ENCODE measurements around the gene C1orf226. TPM values are rescaled to one million over a fixed set of nuclear protein-coding genes. Genes with fewer than 3 reads are reported as not detected.

The C1orf226 gene
- total RNA-seq, 1 donor, result 0.09 TPM

GRCh38 chr1:162383091-162383490, 1.6 kb downstream of the C1orf226 start:
- no peak for DNase-seq (ENCODE audit: low read depth)
- no peak for TF ChIP-seq CTCF (IDR thresholded peaks at IDR 0.05; ENCODE audit: insufficient read depth, low read length)
- H3K4me3 ChIP-seq (ENCODE audit: low read depth, low read length), result no peak overlapping the region

GRCh38 chr1:162383516-162383915, 2.0 kb downstream of the C1orf226 start:
- H3K4me3 ChIP-seq (ENCODE audit: low read depth, low read length), result no peak overlapping the region
- no peak for TF ChIP-seq CTCF (IDR thresholded peaks at IDR 0.05; ENCODE audit: insufficient read depth, low read length)
- DNase-seq (ENCODE audit: low read depth), result no peak

- TF ChIP-seq CTCF (IDR thresholded peaks at IDR 0.05; ENCODE audit: insufficient read depth, low read length), result no peak
- DNase-seq (ENCODE audit: low read depth), result no peak
- H3K4me3 ChIP-seq (ENCODE audit: low read depth, low read length), result no peak overlapping the region
Observed at GRCh38 chr1:162384116-162384515, 2.6 kb downstream of the C1orf226 start.

- no peak overlapping the region for H3K4me3 ChIP-seq (ENCODE audit: low read depth, low read length)
- no peak for TF ChIP-seq CTCF (IDR thresholded peaks at IDR 0.05; ENCODE audit: insufficient read depth, low read length)
- DNase-seq (ENCODE audit: low read depth), result no peak
Observed at GRCh38 chr1:162384601-162385279, 3.2 kb downstream of the C1orf226 start.

GRCh38 chr1:162385280-162385623, 3.7 kb downstream of the C1orf226 start:
- TF ChIP-seq CTCF (IDR thresholded peaks at IDR 0.05; ENCODE audit: insufficient read depth, low read length), result no peak

GRCh38 chr1:162385702-162386101, 4.2 kb downstream of the C1orf226 start:
- DNase-seq (ENCODE audit: low read depth), result no peak
- no peak for TF ChIP-seq CTCF (IDR thresholded peaks at IDR 0.05; ENCODE audit: insufficient read depth, low read length)
- no peak overlapping the region for H3K4me3 ChIP-seq (ENCODE audit: low read depth, low read length)

More at GRCh38 chr1:162385280-162385623, 3.7 kb downstream of the C1orf226 start:
- no peak overlapping the region for H3K4me3 ChIP-seq (ENCODE audit: low read depth, low read length)
- no peak for DNase-seq (ENCODE audit: low read depth)

All from fibroblast of the aortic adventitia (primary cell).